ENCODE data around the gene ALDH5A1. TPM values are rescaled to one million over a fixed set of nuclear protein-coding genes. Genes with fewer than 3 reads are reported as not detected.

Gene ALDH5A1
- total RNA-seq, result 0.59 and 0.69 TPM in 2 replicates

GRCh38 chr6:24494821-24495795 is at the start of gene ALDH5A1:
TSS of gene ALDH5A1 (plus strand) at chr6:24494969. CDS start at chr6:24494997, 28 bp downstream.

GRCh38 chr6:24489470-24489869 is 5.3 kb upstream of the ALDH5A1 start, which contains the start of gene GPLD1:
TSS of gene GPLD1 (minus strand) at chr6:24489578. CDS start at chr6:24489511, 67 bp downstream.

Other genes starting within 250 kb of the ALDH5A1 start
- gene DCDC2, start 136.9 kb upstream of the ALDH5A1 start, total RNA-seq, result not detected in 2 replicates
- gene MRS2, start 92.0 kb upstream of the ALDH5A1 start, total RNA-seq, result 21.7 and 28.2 TPM in 2 replicates
- gene GPLD1, start 5.4 kb upstream of the ALDH5A1 start, total RNA-seq, result under 0.01 and 0.32 TPM in 2 replicates
- gene KIAA0319, start 151.2 kb downstream of the ALDH5A1 start, total RNA-seq, result under 0.01 and 0.09 TPM in 2 replicates
- 21.1 and 26.4 TPM in 2 replicates for gene TDP2, start 171.9 kb downstream of the ALDH5A1 start, total RNA-seq
- 8.6 TPM in 2 replicates for gene ACOT13, start 172.1 kb downstream of the ALDH5A1 start, total RNA-seq
- 118 and 168 TPM in 2 replicates for gene C6orf62, start 224.2 kb downstream of the ALDH5A1 start, total RNA-seq

Measured in smooth muscle cell of the umbilical artery (primary cell).